DOHH2 (cell line): ENCODE results near the gene LRRC8D.

ENCODE experiments used
- H3F3A ChIP-seq: fragments of 200-600 bp; sonication (generic), shearing (Covaris generic); 2 replicates; pipeline ENCODE4 v1.6.0; 2016; ENCODE audit warnings: antibody characterized with exemption, mild to moderate bottlenecking; ENCODE audit not compliant: control insufficient read depth, insufficient read depth
- H3K27ac ChIP-seq: fragments of 200-600 bp; sonication (generic); 2 replicates; pipeline ENCODE4 v1.5.1; 2014; ENCODE audit warnings: low read depth, mild to moderate bottlenecking, low read length, moderate library complexity
- H3K27me3 ChIP-seq: fragments of 200-600 bp; sonication (generic); 2 replicates; pipeline ENCODE4 v1.6.1; 2014; ENCODE audit warnings: mild to moderate bottlenecking, low read length, mixed read lengths; ENCODE audit not compliant: control insufficient read depth
- H3K36me3 ChIP-seq: fragments of 200-600 bp; sonication (generic); 2 replicates; pipeline ENCODE4 v1.6.1; 2014; ENCODE audit warnings: mild to moderate bottlenecking, low read length, moderate library complexity, mixed read lengths; ENCODE audit not compliant: control insufficient read depth
- H3K4me1 ChIP-seq: fragments of 200-600 bp; sonication (generic); 2 replicates; pipeline ENCODE4 v1.6.1; 2014; ENCODE audit warnings: mild to moderate bottlenecking, low read length, mixed read lengths; ENCODE audit not compliant: control insufficient read depth
- H3K4me2 ChIP-seq: fragments of 200-600 bp; sonication (generic); 2 replicates; pipeline ENCODE4 v1.6.0; 2014; ENCODE audit warnings: mild to moderate bottlenecking, low read length, moderate library complexity
- H3K4me3 ChIP-seq: fragments of 200-600 bp; sonication (generic); 2 replicates; pipeline ENCODE4 v1.5.1; 2014; ENCODE audit warnings: mild to moderate bottlenecking, low read length, mixed read lengths
- H3K79me2 ChIP-seq: fragments of 200-600 bp; sonication (generic); 2 replicates; pipeline ENCODE4 v1.6.1; 2014; ENCODE audit warnings: mild to moderate bottlenecking, low read length, mixed read lengths; ENCODE audit not compliant: control insufficient read depth
- H3K9me2 ChIP-seq: fragments of 200-600 bp; sonication (generic); replicated peaks from 2 replicates; pipeline ENCODE4 v1.6.1; 2014; ENCODE audit warnings: mild to moderate bottlenecking, low read length, mixed read lengths; ENCODE audit not compliant: control insufficient read depth
- H3K9me3 ChIP-seq: fragments of 200-600 bp; sonication (generic); 2 replicates; pipeline ENCODE4 v1.6.1; 2014; ENCODE audit warnings: antibody characterized with exemption, low read length, mixed read lengths; ENCODE audit not compliant: control insufficient read depth, insufficient read depth
- H4K20me1 ChIP-seq: fragments of 200-600 bp; sonication (generic); 2 replicates; pipeline ENCODE4 v1.6.0; 2014; ENCODE audit warnings: low read depth, mild to moderate bottlenecking, antibody characterized with exemption, low read length, moderate library complexity; ENCODE audit not compliant: control insufficient read depth, insufficient read depth
- CTCF ChIP-seq: fragments of 200-600 bp; sonication (generic); IDR thresholded peaks from one replicate; pipeline ENCODE4 v1.5.1; 2014; ENCODE audit warnings: antibody characterized with exemption, mild to moderate bottlenecking, low read depth, low read length; ENCODE audit not compliant: poor library complexity, severe bottlenecking
- EZH2phosphoT487 ChIP-seq: fragments of 200-600 bp; sonication (generic); IDR thresholded peaks from 2 replicates; pipeline ENCODE4 v1.6.1; 2017; ENCODE audit warnings: borderline replicate concordance, mild to moderate bottlenecking, antibody characterized with exemption, low read length, moderate library complexity, mixed read lengths

Gene LRRC8D

GRCh38 chr1:89936694-89937093, 115.9 kb downstream of the LRRC8D start:
- Histone ChIP-seq H3F3A (no peaks in the 10 kb centered on the region), H3K4me2 (no peak overlapping the region), H3K36me3 (peaks cover 23% of the 10 kb centered on the region), H3K9me3 (no peaks in the 10 kb centered on the region), H4K20me1 (no peaks in the 10 kb centered on the region), H3K27me3 (no peaks in the 10 kb centered on the region), H3K4me3 (no peak overlapping the region), H3K79me2 (no peaks in the 10 kb centered on the region), H3K27ac (no peak overlapping the region), H3K4me1 (peaks cover 4% of the 10 kb centered on the region; the same call in 1 of the 2 replicates), H3K9me2 (no peaks in the 10 kb centered on the region)
- TF ChIP-seq CTCF, result no peak
- no peak for TF ChIP-seq EZH2phosphoT487

GRCh38 chr1:89938171-89939055, 117.6 kb downstream of the LRRC8D start:
- H3K79me2 ChIP-seq, result no peaks in the 10 kb centered on the region
- H4K20me1 ChIP-seq, result no peaks in the 10 kb centered on the region
- H3F3A ChIP-seq, result no peaks in the 10 kb centered on the region
- H3K4me3 ChIP-seq, result no peak overlapping the region
- no peak overlapping the region for H3K27ac ChIP-seq
- H3K27me3 ChIP-seq, result no peaks in the 10 kb centered on the region
- peaks cover 4% of the 10 kb centered on the region; the same call in 1 of the 2 replicates for H3K4me1 ChIP-seq
- H3K4me2 ChIP-seq, result no peak overlapping the region
- H3K9me2 ChIP-seq, result no peaks in the 10 kb centered on the region
- TF ChIP-seq EZH2phosphoT487, result no peak
- no peak for TF ChIP-seq CTCF
- H3K36me3 ChIP-seq, result peaks cover 15% of the 10 kb centered on the region
- no peaks in the 10 kb centered on the region for H3K9me3 ChIP-seq

- Histone ChIP-seq H4K20me1 (no peaks in the 10 kb centered on the region), H3K27me3 (no peaks in the 10 kb centered on the region), H3K4me2 (no peak overlapping the region), H3F3A (no peaks in the 10 kb centered on the region), H3K9me2 (no peaks in the 10 kb centered on the region), H3K79me2 (no peaks in the 10 kb centered on the region), H3K9me3 (no peaks in the 10 kb centered on the region), H3K36me3 (peaks cover 9% of the 10 kb centered on the region), H3K4me1 (peaks cover 4% of the 10 kb centered on the region; the same call in 1 of the 2 replicates), H3K4me3 (no peak overlapping the region), H3K27ac (no peak overlapping the region)
- TF ChIP-seq CTCF, result no peak
- TF ChIP-seq EZH2phosphoT487, result no peak
Measured at GRCh38 chr1:89939059-89939570, 118.3 kb downstream of the LRRC8D start.
